Ovary (tissue), 3 donors: ENCODE data around the gene SPAG9.

ENCODE experiments used
- CTCF ChIP-seq, 3 donors: fragments of 450-650 bp in 2 of 3; fragments of 200-600 bp in 1 of 3; IDR thresholded peaks; one replicate each; pipeline versions ENCODE4 v1.5.1 to v1.8.0; 2016 to 2022; ENCODE audit warnings: antibody characterized with exemption in 3 of 3, mild to moderate bottlenecking in 1 of 3
- EP300 ChIP-seq: sonication (generic); formaldehyde crosslinking; IDR thresholded peaks from one replicate; pipeline ENCODE4 v1.6.1; 2017; ENCODE audit warnings: antibody characterized with exemption
- POLR2A ChIP-seq: fragments of 450-650 bp; IDR thresholded peaks from one replicate; pipeline ENCODE4 v1.6.1; 2017; ENCODE audit warnings: antibody characterized with exemption, mild to moderate bottlenecking, moderate library complexity
- donor health status: DM: no; HTN: no; CAD: no.

GRCh38 chr17:50916708-50917417 lies 203.8 kb downstream of the SPAG9 start:
- TF ChIP-seq CTCF (IDR thresholded peaks at IDR 0.05) (no peak), EP300 (no peak), POLR2A (no peak)
